SK-N-SH (cell line): ENCODE data around the gene RUNDC1. TPM values are rescaled to one million over a fixed set of nuclear protein-coding genes. Genes with fewer than 3 reads are reported as not detected.
A peak's percentile ranks its signal among the peaks of the same experiment; 100 is the strongest.

Source experiments
- CTCF ChIA-PET: fragments of 300-600, 350-600 bp; formaldehyde crosslinking; extraction: SDS; loops from one replicate; lab custom pipeline; 2021; lab: Yijun Ruan, JAX
- POLR2A ChIA-PET: fragments of 350-600 bp; sonication (Branson Sonifier 250); formaldehyde crosslinking; extraction: SDS; loops from one replicate; lab custom pipeline; 2020; ENCODE audit warnings: antibody characterized with exemption, inconsistent platforms; lab: Yijun Ruan, JAX
- DNase-seq: peaks from one replicate; pipeline ENCODE4 v3.0.0; 2012
- H2AFZ ChIP-seq: fragments of 200-600 bp; sonication (generic); 2 replicates; pipeline ENCODE4 v1.8.1; 2016; ENCODE audit warnings: antibody characterized with exemption, mild to moderate bottlenecking, low read depth
- H3F3A ChIP-seq: fragments of 200-600 bp; sonication (generic); replicated peaks from 2 replicates; pipeline ENCODE3; 2016; ENCODE audit warnings: antibody characterized with exemption, mild to moderate bottlenecking; ENCODE audit not compliant: insufficient read depth
- H3K27ac ChIP-seq, 2 experiments: fragments of 200-500 bp in 1 of 2; fragments of 200-600 bp in 1 of 2; sonication (Bioruptor generic) in 1 of 2; sonication (generic), shearing (Covaris generic) in 1 of 2; 2 replicates each; pipeline versions ENCODE4 v1.5.1 to v1.6.1; 2014 to 2016; ENCODE audit warnings: low read depth in 2 of 2, inconsistent platforms in 1 of 2, low read length in 1 of 2, mild to moderate bottlenecking in 1 of 2, mixed read lengths in 1 of 2
- H3K27me3 ChIP-seq: fragments of 200-600 bp; sonication (generic), shearing (Covaris generic); 2 replicates; pipeline ENCODE4 v1.6.1; 2016; ENCODE audit warnings: mixed run types; ENCODE audit not compliant: insufficient read depth
- H3K36me3 ChIP-seq, 2 experiments: fragments of 200-500 bp in 1 of 2; fragments of 200-600 bp in 1 of 2; sonication (Bioruptor generic) in 1 of 2; sonication (generic) in 1 of 2; replicated peaks in 1 of 2; 2 replicates each; pipeline versions ENCODE3 to v1.5.1; 2014 to 2016; ENCODE audit warnings: low read length in 1 of 2, mild to moderate bottlenecking in 1 of 2; ENCODE audit not compliant: insufficient read depth in 2 of 2, control insufficient read depth in 1 of 2
- H3K4me1 ChIP-seq, 2 experiments: fragments of 200-500 bp in 1 of 2; fragments of 200-600 bp in 1 of 2; sonication (Bioruptor generic) in 1 of 2; sonication (generic), shearing (Covaris generic) in 1 of 2; 2 replicates each; pipeline versions ENCODE4 v1.5.1 to v1.6.1; 2014 to 2016; ENCODE audit warnings: low read depth in 1 of 2, low read length in 1 of 2, mixed run types in 1 of 2; ENCODE audit not compliant: insufficient read depth in 2 of 2, control insufficient read depth in 1 of 2
- H3K4me2 ChIP-seq: fragments of 200-600 bp; sonication (generic), shearing (Covaris generic); 2 replicates; pipeline ENCODE4 v1.6.1; 2017; ENCODE audit warnings: mixed run types
- H3K4me3 ChIP-seq, 2 experiments: fragments of 200-500 bp in 1 of 2; fragments of 200-600 bp in 1 of 2; sonication (Bioruptor generic) in 1 of 2; sonication (generic), shearing (Covaris generic) in 1 of 2; 2 replicates each; pipeline versions ENCODE4 v1.5.1 to v1.8.1; 2014 to 2016; ENCODE audit warnings: low read depth in 2 of 2, inconsistent platforms in 1 of 2, low read length in 1 of 2, mild to moderate bottlenecking in 1 of 2, mixed read lengths in 1 of 2, moderate library complexity in 1 of 2
- H3K79me2 ChIP-seq: fragments of 200-600 bp; sonication (generic); 2 replicates; pipeline ENCODE4 v1.8.1; 2017; ENCODE audit warnings: mild to moderate bottlenecking; ENCODE audit not compliant: insufficient read depth
- H3K9ac ChIP-seq: fragments of 200-600 bp; sonication (generic); 2 replicates; pipeline ENCODE4 v1.6.1; 2017; ENCODE audit warnings: mixed run types
- H3K9me2 ChIP-seq: fragments of 200-600 bp; sonication (generic); 2 replicates; pipeline ENCODE4 v1.6.1; 2017; ENCODE audit warnings: mixed run types
- H3K9me3 ChIP-seq: fragments of 200-600 bp; sonication (generic); 2 replicates; pipeline ENCODE4 v1.6.1; 2017; ENCODE audit warnings: mixed run types, mild to moderate bottlenecking, moderate library complexity
- H4K20me1 ChIP-seq: fragments of 200-600 bp; sonication (generic); 2 replicates; pipeline ENCODE4 v1.6.1; 2017; ENCODE audit warnings: mild to moderate bottlenecking, mixed run types; ENCODE audit not compliant: insufficient read depth
- GATA2 ChIP-seq: sonication (generic); formaldehyde crosslinking; IDR thresholded peaks from 2 replicates; pipeline ENCODE4 v1.5.0; 2020; ENCODE audit warnings: mild to moderate bottlenecking, missing genetic modification reagents
- WGBS: methylation state at CpG from one replicate; pipeline ENCODE4 v1.1.6; 2017; ENCODE audit warnings: low lambda C conversion rate; 5-methylcytosine and 5-hydroxymethylcytosine counted together
- polyA plus RNA-seq, 3 experiments: library from polyadenylated mRNA; depleted of rRNA; stranded (reverse); fragments of >200 nt; gene quantifications; 2 replicates each; pipeline ENCODE4 v1.2.3, GENCODE V29; 2012
- small RNA-seq, 7 experiments: library from RNA; depleted of rRNA; stranded (forward); fragments of <200 nt; gene quantifications; one replicate each; pipeline ENCODE3, GENCODE V24; 2012
- TF ChIP-seq, protein P1 (sequence below): fragments of 200-600 bp; sonication (generic); IDR thresholded peaks from 2 replicates; pipeline ENCODE4 v1.6.1; 2017; ENCODE audit warnings: antibody characterized with exemption, mild to moderate bottlenecking, moderate library complexity

Gene RUNDC1
- polyA plus RNA-seq, 1 of the 3 experiments (the other 2 are of a cell fraction), result 9.0 TPM

DNA sequence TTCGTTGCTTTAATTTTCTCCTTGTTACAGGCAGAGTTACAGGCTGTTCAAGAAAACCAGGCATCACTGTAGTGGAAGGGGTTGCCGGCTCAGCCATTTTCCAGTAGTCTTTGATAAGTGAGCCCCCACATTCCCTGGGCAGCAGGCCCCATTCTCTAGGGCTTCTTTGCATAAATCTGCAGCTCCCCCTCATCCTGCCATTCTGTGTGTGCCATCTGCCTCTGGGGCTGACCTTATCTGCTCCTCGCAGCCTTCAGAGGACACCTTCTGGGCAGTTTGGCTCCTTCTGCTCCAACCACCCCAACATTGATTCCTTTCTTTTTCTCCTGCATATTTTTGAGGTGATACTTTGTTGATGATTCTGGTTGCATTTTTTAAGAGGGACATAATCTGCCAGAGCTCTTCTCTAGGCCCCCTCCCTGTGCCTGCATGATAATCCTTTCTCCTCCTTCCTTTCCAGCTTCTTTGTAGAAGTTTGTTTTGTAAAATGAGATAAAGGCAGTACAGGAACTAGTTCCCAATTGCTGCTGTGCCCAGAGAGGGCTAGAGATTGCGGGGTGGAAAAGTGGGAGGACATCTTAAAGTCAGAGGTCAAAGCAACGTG, 61.8 kb downstream of the RUNDC1 start:
- Histone ChIP-seq H2AFZ (no peak overlapping the region), H3K9me2 (no peaks in the 10 kb centered on the region), H3K79me2 (no peaks in the 10 kb centered on the region), H3K4me2 (no peak overlapping the region; the same call in 1 of the 2 replicates), H3K9ac (no peak overlapping the region), H3K4me3 (no peak overlapping the region), H3K27ac (no peak overlapping the region), H3K36me3 (peaks cover 0 to 2% of the 10 kb centered on the region in 2 experiments), H3K4me1 (peaks cover 0 to 5% of the 10 kb centered on the region in 2 experiments; a peak in 1 of 4 replicates), H3F3A (no peaks in the 10 kb centered on the region), H3K27me3 (no peaks in the 10 kb centered on the region), H4K20me1 (no peaks in the 10 kb centered on the region), H3K9me3 (no peaks in the 10 kb centered on the region)
- no peak for DNase-seq
- POLR2A ChIA-PET, result no interaction called here
- TF ChIP-seq, protein P1, sequence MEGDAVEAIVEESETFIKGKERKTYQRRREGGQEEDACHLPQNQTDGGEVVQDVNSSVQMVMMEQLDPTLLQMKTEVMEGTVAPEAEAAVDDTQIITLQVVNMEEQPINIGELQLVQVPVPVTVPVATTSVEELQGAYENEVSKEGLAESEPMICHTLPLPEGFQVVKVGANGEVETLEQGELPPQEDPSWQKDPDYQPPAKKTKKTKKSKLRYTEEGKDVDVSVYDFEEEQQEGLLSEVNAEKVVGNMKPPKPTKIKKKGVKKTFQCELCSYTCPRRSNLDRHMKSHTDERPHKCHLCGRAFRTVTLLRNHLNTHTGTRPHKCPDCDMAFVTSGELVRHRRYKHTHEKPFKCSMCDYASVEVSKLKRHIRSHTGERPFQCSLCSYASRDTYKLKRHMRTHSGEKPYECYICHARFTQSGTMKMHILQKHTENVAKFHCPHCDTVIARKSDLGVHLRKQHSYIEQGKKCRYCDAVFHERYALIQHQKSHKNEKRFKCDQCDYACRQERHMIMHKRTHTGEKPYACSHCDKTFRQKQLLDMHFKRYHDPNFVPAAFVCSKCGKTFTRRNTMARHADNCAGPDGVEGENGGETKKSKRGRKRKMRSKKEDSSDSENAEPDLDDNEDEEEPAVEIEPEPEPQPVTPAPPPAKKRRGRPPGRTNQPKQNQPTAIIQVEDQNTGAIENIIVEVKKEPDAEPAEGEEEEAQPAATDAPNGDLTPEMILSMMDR, result no peak
- peak; percentile 40 for TF ChIP-seq GATA2 (CRISPR knock-in tag)
- CTCF ChIA-PET, result interaction anchor here (0.9 to 1.7 kb wide), 4 partner anchors 15 to 127 kb away, joined by 3 to 6 read pairs (median 3); no protein-coding TSS in a partner anchor
- WGBS, result 82% methylated on average over 5 of the region's 5 CpGs

Small RNA genes lying within 50 kb of the gene (small RNA-seq; reads per million reads assigned to genes)
- gene AARSD1 (0 to 0.40 (median 0) reads per million in 7 experiments), gene RF00561 (0 reads per million in 7 experiments)

Other genes with a start within 250 kb of the RUNDC1 start
- gene EZH1, start 235.5 kb upstream of the RUNDC1 start, polyA plus RNA-seq (2012; rRNA removed), result 28.6 and 42.9 TPM in 2 replicates
- 2.5 and 3.0 TPM in 2 replicates for gene RAMP2, start 219.3 kb upstream of the RUNDC1 start, polyA plus RNA-seq (2012; rRNA removed)
- gene VPS25, start 207.1 kb upstream of the RUNDC1 start, polyA plus RNA-seq (2012; rRNA removed), result 127 and 158 TPM in 2 replicates
- gene WNK4, start 200.0 kb upstream of the RUNDC1 start, polyA plus RNA-seq (2012; rRNA removed), result 8.7 and 12.5 TPM in 2 replicates
- gene COA3, start 181.9 kb upstream of the RUNDC1 start, polyA plus RNA-seq (2012; rRNA removed), result 90.5 and 103 TPM in 2 replicates
- 0.26 TPM in 1 of 2 replicates, not detected in the other for gene CNTD1, start 181.7 kb upstream of the RUNDC1 start, polyA plus RNA-seq (2012; rRNA removed)
- gene BECN1, start 156.3 kb upstream of the RUNDC1 start, polyA plus RNA-seq (2012; rRNA removed), result 78.0 and 97.4 TPM in 2 replicates
- 139 and 152 TPM in 2 replicates for gene PSME3, start 147.2 kb upstream of the RUNDC1 start, polyA plus RNA-seq (2012; rRNA removed)
- gene AOC2, start 136.0 kb upstream of the RUNDC1 start, polyA plus RNA-seq (2012; rRNA removed), result 0.24 and 0.33 TPM in 2 replicates
- gene AOC3, start 129.4 kb upstream of the RUNDC1 start, polyA plus RNA-seq (2012; rRNA removed), result 0.03 and 0.08 TPM in 2 replicates
- not detected in 2 replicates for gene G6PC1, start 79.8 kb upstream of the RUNDC1 start, polyA plus RNA-seq (2012; rRNA removed)
- gene AARSD1, start 16.1 kb upstream of the RUNDC1 start, polyA plus RNA-seq (2012; rRNA removed), result 52.0 and 59.4 TPM in 2 replicates
- 1.4 and 1.7 TPM in 2 replicates for gene PTGES3L, start 485 bp upstream of the RUNDC1 start, polyA plus RNA-seq (2012; rRNA removed)
- 4,890 and 6,383 TPM in 2 replicates for gene RPL27, start 17.9 kb downstream of the RUNDC1 start, polyA plus RNA-seq (2012; rRNA removed)
- 15.7 and 17.6 TPM in 2 replicates for gene IFI35, start 26.2 kb downstream of the RUNDC1 start, polyA plus RNA-seq (2012; rRNA removed)
- 157 and 170 TPM in 2 replicates for gene VAT1, start 41.8 kb downstream of the RUNDC1 start, polyA plus RNA-seq (2012; rRNA removed)
- 8.9 and 10.5 TPM in 2 replicates for gene RND2, start 44.7 kb downstream of the RUNDC1 start, polyA plus RNA-seq (2012; rRNA removed)
- 11.2 and 12.5 TPM in 2 replicates for gene BRCA1, start 144.8 kb downstream of the RUNDC1 start, polyA plus RNA-seq (2012; rRNA removed)
- gene NBR1, start 190.6 kb downstream of the RUNDC1 start, polyA plus RNA-seq (2012; rRNA removed), result 41.4 and 62.5 TPM in 2 replicates
- gene TMEM106A, start 231.3 kb downstream of the RUNDC1 start, polyA plus RNA-seq (2012; rRNA removed), result 0.03 and 0.12 TPM in 2 replicates
- not detected in 2 replicates for gene CCDC200, start 248.1 kb downstream of the RUNDC1 start, polyA plus RNA-seq (2012; rRNA removed)